Fibroblast of skin of right quadriceps (primary cell): ENCODE measurements around the gene RPUSD4.
A peak's percentile ranks its signal among the peaks of the same experiment; 100 is the strongest.

ENCODE experiments used
- DNase-seq: peaks from one replicate; pipeline ENCODE4 v3.0.0-alpha.2; 2013

The RPUSD4 gene

GRCh38 chr11:126212089-126212660 lies 725 bp upstream of the RPUSD4 start:
- no peak for DNase-seq

- no peak for DNase-seq
These were observed 597 bp downstream of the RPUSD4 start for GRCh38 chr11:126210871-126211235.

- DNase-seq = no peak
These were observed 3.6 kb downstream of the RPUSD4 start for GRCh38 chr11:126207896-126208295.

- DNase-seq = no peak
These were observed 6.1 kb downstream of the RPUSD4 start for GRCh38 chr11:126205359-126205758.

GRCh38 chr11:126202646-126203359 lies 8.6 kb downstream of the RPUSD4 start:
- DNase-seq = no peak

GRCh38 chr11:126198648-126199047 lies 12.8 kb downstream of the RPUSD4 start:
- DNase-seq = no peak

GRCh38 chr11:126197277-126197939 lies 14.0 kb downstream of the RPUSD4 start:
- peak; percentile 18 for DNase-seq

GRCh38 chr11:126195119-126195518 lies 16.3 kb downstream of the RPUSD4 start:
- no peak for DNase-seq

- peak; percentile 40 for DNase-seq
These were observed 17.3 kb downstream of the RPUSD4 start for GRCh38 chr11:126194121-126194543.

GRCh38 chr11:126193038-126193478 lies 18.4 kb downstream of the RPUSD4 start:
- no peak for DNase-seq

- no peak for DNase-seq
These were observed 19.1 kb downstream of the RPUSD4 start for GRCh38 chr11:126192361-126192760.

- no peak for DNase-seq
These were observed 19.9 kb downstream of the RPUSD4 start for GRCh38 chr11:126191379-126192073.

- DNase-seq = no peak
These were observed 20.7 kb downstream of the RPUSD4 start for GRCh38 chr11:126190792-126191191.

GRCh38 chr11:126189109-126189929 lies 22.1 kb downstream of the RPUSD4 start:
- no peak for DNase-seq

- DNase-seq = no peak
These were observed 22.9 kb downstream of the RPUSD4 start for GRCh38 chr11:126188332-126189108.

- DNase-seq = no peak
These were observed 24.5 kb downstream of the RPUSD4 start for GRCh38 chr11:126186708-126187529.

- no peak for DNase-seq
These were observed 25.3 kb downstream of the RPUSD4 start for GRCh38 chr11:126186025-126186698.

- no peak for DNase-seq
These were observed 26.0 kb downstream of the RPUSD4 start for GRCh38 chr11:126185259-126186024.

GRCh38 chr11:126182787-126183445 lies 28.5 kb downstream of the RPUSD4 start:
- no peak for DNase-seq
